Smooth muscle cell (in vitro differentiated cells): ENCODE measurements around the gene CPT1C. TPM values are rescaled to one million over a fixed set of nuclear protein-coding genes. Genes with fewer than 3 reads are reported as not detected.

ENCODE experiments used
- DNase-seq: peaks from one replicate; lab custom pipeline; 2025; ENCODE audit not compliant: unreplicated experiment; lab: John Stamatoyannopoulos, UW
- H2AFZ ChIP-seq: fragments of 200-600 bp; sonication (generic); 2 replicates; pipeline ENCODE4 v1.6.0; 2016; ENCODE audit warnings: antibody characterized with exemption, low read depth, mild to moderate bottlenecking
- H3F3A ChIP-seq: fragments of 200-600 bp; sonication (generic); 2 replicates; pipeline ENCODE4 v1.6.0; 2017; ENCODE audit warnings: antibody characterized with exemption, low read depth
- H3K27ac ChIP-seq: fragments of 200-600 bp; sonication (generic); 2 replicates; pipeline ENCODE4 v1.5.1; 2016; ENCODE audit warnings: low read depth, mild to moderate bottlenecking
- H3K27me3 ChIP-seq: fragments of 200-600 bp; sonication (generic); 2 replicates; pipeline ENCODE4 v1.6.1; 2016; ENCODE audit warnings: low read depth, mild to moderate bottlenecking
- H3K36me3 ChIP-seq: fragments of 200-600 bp; sonication (generic); 2 replicates; pipeline ENCODE4 v1.5.1; 2016; ENCODE audit warnings: low read depth
- H3K4me1 ChIP-seq: fragments of 200-600 bp; sonication (generic); 2 replicates; pipeline ENCODE4 v1.5.1; 2016; ENCODE audit warnings: low read depth
- H3K4me2 ChIP-seq: fragments of 200-600 bp; sonication (generic); 2 replicates; pipeline ENCODE4 v1.6.0; 2016; ENCODE audit warnings: mild to moderate bottlenecking
- H3K4me3 ChIP-seq: fragments of 200-600 bp; sonication (generic); 2 replicates; pipeline ENCODE4 v1.5.1; 2016; ENCODE audit warnings: mild to moderate bottlenecking
- H3K79me2 ChIP-seq: fragments of 200-600 bp; sonication (generic); 2 replicates; pipeline ENCODE4 v1.6.0; 2016; ENCODE audit warnings: low read depth, mild to moderate bottlenecking
- H3K9ac ChIP-seq: fragments of 200-600 bp; sonication (generic); 2 replicates; pipeline ENCODE4 v1.6.0; 2016; ENCODE audit warnings: low read depth
- H3K9me3 ChIP-seq: fragments of 200-600 bp; sonication (generic); replicated peaks from 2 replicates; pipeline ENCODE4 v1.5.1; 2016; ENCODE audit warnings: low read depth
- H4K20me1 ChIP-seq: fragments of 200-600 bp; sonication (generic); 2 replicates; pipeline ENCODE4 v1.6.0; 2016; ENCODE audit warnings: low read depth
- CTCF ChIP-seq: fragments of 200-600 bp; sonication (generic); IDR thresholded peaks from 2 replicates; pipeline ENCODE4 v1.5.1; 2017; ENCODE audit warnings: borderline replicate concordance, mild to moderate bottlenecking, antibody characterized with exemption; ENCODE audit not compliant: insufficient read depth, poor library complexity, severe bottlenecking
- WGBS: methylation state at CpG from one replicate; pipeline ENCODE4 v1.1.7; 2016; ENCODE audit warnings: low lambda C conversion rate; 5-methylcytosine and 5-hydroxymethylcytosine counted together
- polyA plus RNA-seq: library from polyadenylated mRNA; unstranded; fragments of >200 nt; fragmentation: Nextera tagmentation; extraction: Ambion mirVana; gene quantifications from 2 replicates; pipeline ENCODE4 v1.2.1, GENCODE V29; 2016
- total RNA-seq: library from RNA; depleted of rRNA; stranded (reverse); fragments of >200 nt; gene quantifications from 2 replicates; pipeline ENCODE4 v1.2.3, GENCODE V29; 2014

CPT1C gene
- total and polyA plus RNA-seq, 2 experiments from 2014 or later = 19.7 to 20.0 TPM

GRCh38 chr19:49678985-49679770, 11.7 kb upstream of the CPT1C start:
- H4K20me1 ChIP-seq = peaks cover 53% of the 10 kb centered on the region

DNA sequence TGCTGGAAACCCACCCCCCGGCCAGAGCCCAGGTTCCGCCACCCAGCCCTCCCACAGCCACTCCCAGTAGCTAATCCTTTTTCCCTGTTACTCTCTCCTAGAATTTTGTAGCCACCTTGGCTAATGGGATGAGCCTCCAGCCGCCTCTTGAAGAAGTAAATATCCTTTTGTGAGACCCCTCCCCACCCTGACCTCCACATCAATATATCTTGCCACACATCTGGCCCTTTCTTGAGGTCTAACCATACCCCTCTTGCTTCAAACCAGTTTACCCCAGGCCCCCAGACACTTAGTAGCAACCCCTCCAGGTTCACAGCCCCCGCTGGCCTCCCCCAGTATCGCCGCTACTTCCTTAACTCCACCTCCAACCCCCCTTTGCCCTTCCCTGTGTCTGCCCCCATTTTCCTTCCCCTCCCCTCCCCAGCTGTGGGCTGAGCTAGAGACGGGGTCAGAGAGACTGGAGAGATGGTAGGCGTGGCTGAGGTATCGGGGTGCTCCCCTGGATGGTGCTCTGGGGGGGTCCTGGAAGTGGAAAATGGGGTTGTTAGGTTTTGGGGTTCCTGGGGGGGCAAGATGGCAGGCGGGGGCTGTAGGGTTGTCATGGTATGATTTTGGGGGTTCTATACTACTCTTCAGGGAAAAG, 11.0 kb upstream of the CPT1C start:
- TF ChIP-seq CTCF = no peak
- Histone ChIP-seq H3K27me3 (no peaks in the 10 kb centered on the region), H3K4me3 (no peak overlapping the region), H3K4me2 (peak overlapping the region; percentile 85), H3K27ac (peak overlapping the region; percentile 64), H3K4me1 (peaks cover 16% of the 10 kb centered on the region), H3K36me3 (no peaks in the 10 kb centered on the region), H2AFZ (no peak overlapping the region), H4K20me1 (peaks cover 60% of the 10 kb centered on the region), H3K9me3 (no peaks in the 10 kb centered on the region), H3K9ac (peak overlapping the region; percentile 8), H3F3A (peaks cover 20% of the 10 kb centered on the region), H3K79me2 (peaks cover 55% of the 10 kb centered on the region)
- no peak for DNase-seq
- WGBS = 68% methylated on average over 10 of the region's 10 CpGs

More at GRCh38 chr19:49678985-49679770, 11.7 kb upstream of the CPT1C start:
- H2AFZ ChIP-seq = no peak overlapping the region
- peaks cover 55% of the 10 kb centered on the region for H3K79me2 ChIP-seq
- no peaks in the 10 kb centered on the region for H3K36me3 ChIP-seq
- H3K4me3 ChIP-seq = no peak overlapping the region
- peaks cover 26% of the 10 kb centered on the region for H3F3A ChIP-seq
- no peak overlapping the region for H3K9ac ChIP-seq
- H3K9me3 ChIP-seq = no peaks in the 10 kb centered on the region
- peak overlapping the region; percentile 78 for H3K27ac ChIP-seq
- no peak for TF ChIP-seq CTCF
- WGBS = 66% methylated on average over 10 of the region's 12 CpGs
- H3K4me1 ChIP-seq = peaks cover 16% of the 10 kb centered on the region
- DNase-seq = no peak
- no peaks in the 10 kb centered on the region for H3K27me3 ChIP-seq
- H3K4me2 ChIP-seq = peak overlapping the region; percentile 91

- peak; percentile 90 for DNase-seq
- Histone ChIP-seq H3K4me1 (peaks cover 16% of the 10 kb centered on the region), H2AFZ (no peak overlapping the region), H3K27ac (peak overlapping the region; percentile 64), H3K9ac (peak overlapping the region; percentile 8), H4K20me1 (peaks cover 68% of the 10 kb centered on the region), H3F3A (peaks cover 17% of the 10 kb centered on the region), H3K27me3 (no peaks in the 10 kb centered on the region), H3K36me3 (no peaks in the 10 kb centered on the region), H3K79me2 (peaks cover 55% of the 10 kb centered on the region), H3K4me2 (peak overlapping the region; percentile 85), H3K9me3 (no peaks in the 10 kb centered on the region), H3K4me3 (peak overlapping the region; percentile 37)
- peak; percentile 99 for TF ChIP-seq CTCF
- 39% methylated on average over 38 of the region's 40 CpGs for WGBS
These were observed 10.2 kb upstream of the CPT1C start for GRCh38 chr19:49680421-49681351.
